ENCODE data around the gene HOXB1.

DNA sequence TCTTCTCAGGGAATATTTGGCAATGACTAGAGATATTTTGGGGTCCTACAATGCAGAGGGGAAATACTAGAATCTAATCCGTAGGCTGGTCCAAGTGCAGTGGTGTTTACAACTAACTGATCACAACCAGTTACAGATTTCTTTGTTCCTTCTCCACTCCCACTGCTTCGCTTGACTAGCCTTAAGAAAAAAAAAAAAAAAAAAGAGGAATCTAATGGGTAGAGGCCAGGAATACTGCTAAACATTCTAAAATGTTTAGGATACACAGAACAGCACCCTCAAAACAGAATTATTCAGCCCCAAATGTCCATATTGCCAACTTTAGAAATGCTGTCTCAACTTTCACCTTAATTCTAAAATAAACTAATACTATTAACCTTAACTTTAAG lies 51.8 kb downstream of the HOXB1 start:
- TF ChIP-seq SIN3A (IDR thresholded peaks at IDR 0.05; ENCODE audit: borderline replicate concordance, insufficient read depth, low read depth, low read length) (no peak), CTCF (IDR thresholded peaks at IDR 0.05) (no peak), POLR2AphosphoS5 (IDR thresholded peaks at IDR 0.05; ENCODE audit: low read depth, low read length) (no peak)
- TF ChIP-seq, protein P1, sequence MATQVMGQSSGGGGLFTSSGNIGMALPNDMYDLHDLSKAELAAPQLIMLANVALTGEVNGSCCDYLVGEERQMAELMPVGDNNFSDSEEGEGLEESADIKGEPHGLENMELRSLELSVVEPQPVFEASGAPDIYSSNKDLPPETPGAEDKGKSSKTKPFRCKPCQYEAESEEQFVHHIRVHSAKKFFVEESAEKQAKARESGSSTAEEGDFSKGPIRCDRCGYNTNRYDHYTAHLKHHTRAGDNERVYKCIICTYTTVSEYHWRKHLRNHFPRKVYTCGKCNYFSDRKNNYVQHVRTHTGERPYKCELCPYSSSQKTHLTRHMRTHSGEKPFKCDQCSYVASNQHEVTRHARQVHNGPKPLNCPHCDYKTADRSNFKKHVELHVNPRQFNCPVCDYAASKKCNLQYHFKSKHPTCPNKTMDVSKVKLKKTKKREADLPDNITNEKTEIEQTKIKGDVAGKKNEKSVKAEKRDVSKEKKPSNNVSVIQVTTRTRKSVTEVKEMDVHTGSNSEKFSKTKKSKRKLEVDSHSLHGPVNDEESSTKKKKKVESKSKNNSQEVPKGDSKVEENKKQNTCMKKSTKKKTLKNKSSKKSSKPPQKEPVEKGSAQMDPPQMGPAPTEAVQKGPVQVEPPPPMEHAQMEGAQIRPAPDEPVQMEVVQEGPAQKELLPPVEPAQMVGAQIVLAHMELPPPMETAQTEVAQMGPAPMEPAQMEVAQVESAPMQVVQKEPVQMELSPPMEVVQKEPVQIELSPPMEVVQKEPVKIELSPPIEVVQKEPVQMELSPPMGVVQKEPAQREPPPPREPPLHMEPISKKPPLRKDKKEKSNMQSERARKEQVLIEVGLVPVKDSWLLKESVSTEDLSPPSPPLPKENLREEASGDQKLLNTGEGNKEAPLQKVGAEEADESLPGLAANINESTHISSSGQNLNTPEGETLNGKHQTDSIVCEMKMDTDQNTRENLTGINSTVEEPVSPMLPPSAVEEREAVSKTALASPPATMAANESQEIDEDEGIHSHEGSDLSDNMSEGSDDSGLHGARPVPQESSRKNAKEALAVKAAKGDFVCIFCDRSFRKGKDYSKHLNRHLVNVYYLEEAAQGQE (IDR thresholded peaks at IDR 0.05; ENCODE audit: insufficient read depth in 1 of 2, low read depth in 2 of 2, low read length in 1 of 2): no peak
